K562 (cell line): ENCODE results near the gene SLC39A13. TPM values are rescaled to one million over a fixed set of nuclear protein-coding genes. Genes with fewer than 3 reads are reported as not detected.

Experiments used
- FUS ChIP-seq: fragments of 200-400 bp; formaldehyde crosslinking; optimal IDR thresholded peaks from 2 replicates; pipeline ENCODE3; 2017; ENCODE audit warnings: low read depth, low read length
- HES1 ChIP-seq: fragments of 450-650 bp; IDR thresholded peaks from 2 replicates; pipeline ENCODE4 v1.6.1; 2016; ENCODE audit warnings: low read depth, mild to moderate bottlenecking, moderate library complexity
- HLTF ChIP-seq: fragments of 450-650 bp; IDR thresholded peaks from 2 replicates; pipeline ENCODE4 v1.6.1; 2016
- MAZ ChIP-seq, 2 experiments: fragments of 450-650 bp in 1 of 2; sonication (generic) in 1 of 2; formaldehyde crosslinking; IDR thresholded peaks in 1 of 2; conservative IDR thresholded peaks in 1 of 2; 2 replicates each; pipeline versions ENCODE4 v1.4.0 to v1.5.0; 2020; ENCODE audit warnings: mild to moderate bottlenecking in 1 of 2, missing genetic modification reagents in 1 of 2
- PBX2 ChIP-seq, 2 experiments: IDR thresholded peaks in 1 of 2; conservative IDR thresholded peaks in 1 of 2; 2 replicates each; pipeline ENCODE4 v1.6.1; 2016; ENCODE audit warnings: low read depth in 2 of 2, mild to moderate bottlenecking in 1 of 2, missing compliant biosample characterization in 1 of 2, missing genetic modification characterization in 1 of 2, moderate library complexity in 1 of 2
- TEAD4 ChIP-seq, 2 experiments: sonication (generic) in 1 of 2; formaldehyde crosslinking in 1 of 2; IDR thresholded peaks; 2 replicates each; pipeline versions ENCODE4 v1.6.1 to v1.8.0; 2012 to 2022; ENCODE audit warnings: borderline replicate concordance in 1 of 2, inconsistent platforms in 1 of 2, low read length in 1 of 2, mild to moderate bottlenecking in 1 of 2, missing genetic modification reagents in 1 of 2
- ZBTB33 ChIP-seq: sonication (generic); formaldehyde crosslinking; IDR thresholded peaks from 2 replicates; pipeline ENCODE4 v1.8.1; 2023; ENCODE audit warnings: mild to moderate bottlenecking, missing genetic modification reagents
- ZNF124 ChIP-seq: sonication (generic); formaldehyde crosslinking; IDR thresholded peaks from 2 replicates; pipeline ENCODE4 v1.8.1; 2022; ENCODE audit warnings: missing genetic modification reagents
- ZNF175 ChIP-seq: fragments of 200-800 bp; sonication (Bioruptor generic); IDR thresholded peaks from 2 replicates; pipeline ENCODE4 v1.6.1; 2016; ENCODE audit warnings: low read depth, mild to moderate bottlenecking, missing genetic modification characterization, missing compliant biosample characterization
- ZNF586 ChIP-seq: fragments of 450-650 bp; formaldehyde crosslinking; conservative IDR thresholded peaks from 2 replicates; pipeline ENCODE4 v1.4.0; 2020; ENCODE audit warnings: mild to moderate bottlenecking, moderate library complexity
- ZNF639 ChIP-seq, 2 experiments: fragments of 200-800 bp in 1 of 2; sonication (Bioruptor generic) in 1 of 2; sonication (generic) in 1 of 2; formaldehyde crosslinking in 1 of 2; IDR thresholded peaks in 1 of 2; conservative IDR thresholded peaks in 1 of 2; 2 replicates each; pipeline versions ENCODE4 v1.5.0 to v1.6.1; 2016 to 2020; ENCODE audit warnings: missing compliant biosample characterization in 1 of 2, missing genetic modification characterization in 1 of 2, missing genetic modification reagents in 1 of 2
- polyA plus RNA-seq, 8 experiments: library from polyadenylated mRNA; depleted of rRNA in 4 of 8; stranded (reverse) in 5 of 8; unstranded in 3 of 8; fragments of >200 nt; fragmentation: Nextera tagmentation in 2 of 8; fragmentation: Illumina TruSeq in 1 of 8; extraction: Ambion mirVana in 2 of 8; extraction: Trizol in 1 of 8; gene quantifications; 2 replicates each; pipeline versions ENCODE4 v1.2.1 to v1.2.3, GENCODE V29; 2011 to 2014; ENCODE audit warnings: inconsistent platforms in 1 of 8, missing spikeins in 1 of 8
- total RNA-seq, 7 experiments: library from RNA; depleted of rRNA in 6 of 7; stranded (reverse); fragments of >200 nt in 6 of 7; fragmentation: Illumina TruSeq in 2 of 7; extraction: Trizol in 2 of 7; gene quantifications; 2 replicates each; pipeline versions ENCODE4 v1.2.1 to v1.2.3, GENCODE V29; 2011 to 2021; ENCODE audit warnings: low replicate concordance in 1 of 7

Gene SLC39A13
- total and polyA plus RNA-seq, 9 of the 15 experiments (the other 6 are each of a cell fraction or from before 2014, with no cell fraction given): 0.17 to 15.9 (median 3.2) TPM

- TF ChIP-seq ZNF175 (no peak), ZBTB33 (CRISPR knock-in tag) (no peak), ZNF124 (CRISPR knock-in tag) (no peak), MAZ (CRISPR knock-in tag; conservative IDR thresholded peaks at IDR 0.05 in 1 of 2, IDR thresholded peaks at IDR 0.05 in 1 of 2) (0 out of 4 replicates have a peak, but pooled peaks of 1 of the 2 experiments have one; percentile 24), TEAD4 (IDR thresholded peaks at IDR 0.05; ENCODE audit: low read length) (no peak), TEAD4 (CRISPR knock-in tag; IDR thresholded peaks at IDR 0.05; ENCODE audit: borderline replicate concordance) (no peak), PBX2 (CRISPR knock-in tag; IDR thresholded peaks at IDR 0.05; ENCODE audit: low read depth) (no peak), PBX2 (tag; conservative IDR thresholded peaks at IDR 0.05; ENCODE audit: low read depth) (no peak), HES1 (no peak), FUS (no peak), ZNF586 (no peak), ZNF639 (CRISPR knock-in tag; conservative IDR thresholded peaks at IDR 0.05 in 1 of 2, IDR thresholded peaks at IDR 0.05 in 1 of 2) (no peak), HLTF (no peak)
Measured at GRCh38 chr11:47411884-47412746, 3.7 kb downstream of the SLC39A13 start (continued).
